HEK293 (cell line): ENCODE results near the gene LRP1B.

Source experiments
- CTCF ChIA-PET: fragments of 350-600 bp; formaldehyde crosslinking; extraction: SDS; loops from one replicate; lab custom pipeline; 2021; ENCODE audit warnings: antibody characterized with exemption; lab: Yijun Ruan, JAX
- POLR2A ChIA-PET: fragments of 300-600 bp; formaldehyde crosslinking; extraction: SDS; loops from one replicate; lab custom pipeline; 2020; ENCODE audit warnings: antibody characterized with exemption, inconsistent platforms; lab: Yijun Ruan, JAX
- H3K27ac ChIP-seq: fragments of 200-500 bp; sonication (Bioruptor generic); 2 replicates; pipeline ENCODE4 v1.5.1; 2014; ENCODE audit warnings: low read depth, low read length, control low read depth, inconsistent platforms; ENCODE audit errors: extremely low read depth
- H3K36me3 ChIP-seq, 2 experiments: fragments of 200-500 bp in 1 of 2; sonication (Bioruptor generic) in 1 of 2; 1 replicate in 1 of 2; 2 replicates in 1 of 2; pipeline ENCODE4 v1.5.1; 2014 to 2017; ENCODE audit warnings: inconsistent platforms in 2 of 2, low read length in 2 of 2; ENCODE audit not compliant: control insufficient read depth in 2 of 2, insufficient read depth in 1 of 2
- H3K4me1 ChIP-seq: fragments of 200-500 bp; sonication (Bioruptor generic); 2 replicates; pipeline ENCODE4 v1.5.1; 2014; ENCODE audit warnings: mild to moderate bottlenecking, low read length, inconsistent platforms; ENCODE audit not compliant: control insufficient read depth, insufficient read depth
- H3K4me3 ChIP-seq: 2 replicates; pipeline ENCODE4 v1.5.1; 2011; ENCODE audit warnings: low read depth, mild to moderate bottlenecking, control low read depth, low read length, moderate library complexity
- H3K9me3 ChIP-seq: fragments of 200-500 bp; sonication (Bioruptor generic); 2 replicates; pipeline ENCODE4 v1.5.1; 2014; ENCODE audit warnings: low read depth, low read length, inconsistent platforms; ENCODE audit not compliant: control insufficient read depth, insufficient read depth
- GFI1B ChIP-seq: fragments of 450-650 bp; formaldehyde crosslinking; IDR thresholded peaks from 2 replicates; pipeline ENCODE4 v1.5.1; 2016; ENCODE audit warnings: missing biosample characterization, missing genetic modification characterization
- MZF1 ChIP-seq: fragments of 450-650 bp; formaldehyde crosslinking; IDR thresholded peaks from 2 replicates; pipeline ENCODE4 v1.5.1; 2017; ENCODE audit warnings: missing biosample characterization, missing genetic modification characterization, borderline replicate concordance
- PATZ1 ChIP-seq: fragments of 450-650 bp; formaldehyde crosslinking; IDR thresholded peaks from 2 replicates; pipeline ENCODE4 v1.5.1; 2016; ENCODE audit warnings: missing biosample characterization, missing genetic modification characterization
- SP2 ChIP-seq: fragments of 450-650 bp; formaldehyde crosslinking; IDR thresholded peaks from 2 replicates; pipeline ENCODE4 v1.5.1; 2016; ENCODE audit warnings: missing biosample characterization, missing genetic modification characterization
- YY1 ChIP-seq: fragments of 450-650 bp; formaldehyde crosslinking; IDR thresholded peaks from 2 replicates; pipeline ENCODE4 v1.5.1; 2018; ENCODE audit warnings: missing biosample characterization, missing genetic modification characterization
- ZBTB8A ChIP-seq: fragments of 450-650 bp; formaldehyde crosslinking; IDR thresholded peaks from 2 replicates; pipeline ENCODE4 v1.5.1; 2016; ENCODE audit warnings: missing biosample characterization, missing genetic modification characterization
- ZNF10 ChIP-seq: fragments of 450-650 bp; formaldehyde crosslinking; IDR thresholded peaks from 2 replicates; pipeline ENCODE4 v1.5.1; 2017; ENCODE audit warnings: missing biosample characterization, missing genetic modification characterization
- ZNF138 ChIP-seq: fragments of 450-650 bp; formaldehyde crosslinking; IDR thresholded peaks from 2 replicates; pipeline ENCODE4 v1.5.1; 2016; ENCODE audit warnings: missing biosample characterization, missing genetic modification characterization, borderline replicate concordance
- ZNF146 ChIP-seq: fragments of 450-650 bp; formaldehyde crosslinking; IDR thresholded peaks from 2 replicates; pipeline ENCODE4 v1.5.1; 2016; ENCODE audit warnings: missing biosample characterization, missing genetic modification characterization
- ZNF211 ChIP-seq: fragments of 450-650 bp; formaldehyde crosslinking; IDR thresholded peaks from 2 replicates; pipeline ENCODE4 v1.5.1; 2016; ENCODE audit warnings: low read depth, missing biosample characterization, missing genetic modification characterization
- ZNF214 ChIP-seq: fragments of 450-650 bp; formaldehyde crosslinking; IDR thresholded peaks from 2 replicates; pipeline ENCODE4 v1.5.1; 2017; ENCODE audit warnings: missing biosample characterization, mild to moderate bottlenecking, missing genetic modification characterization, borderline replicate concordance
- ZNF223 ChIP-seq: fragments of 450-650 bp; formaldehyde crosslinking; IDR thresholded peaks from 2 replicates; pipeline ENCODE4 v1.5.1; 2016; ENCODE audit warnings: missing biosample characterization, missing genetic modification characterization
- ZNF24 ChIP-seq: fragments of 450-650 bp; formaldehyde crosslinking; IDR thresholded peaks from 2 replicates; pipeline ENCODE4 v1.5.1; 2016; ENCODE audit warnings: missing biosample characterization, missing genetic modification characterization
- ZNF274 ChIP-seq, 2 experiments: fragments of 200-500 bp in 1 of 2; fragments of 450-650 bp in 1 of 2; sonication (Bioruptor generic) in 1 of 2; formaldehyde crosslinking in 1 of 2; IDR thresholded peaks; 2 replicates each; pipeline versions ENCODE4 v1.5.1 to v1.6.1; 2014 to 2016; ENCODE audit warnings: borderline replicate concordance in 1 of 2, inconsistent platforms in 1 of 2, low read length in 1 of 2, missing biosample characterization in 1 of 2, missing genetic modification characterization in 1 of 2
- ZNF366 ChIP-seq: fragments of 450-650 bp; formaldehyde crosslinking; conservative IDR thresholded peaks from 2 replicates; pipeline ENCODE4 v1.5.1; 2016; ENCODE audit warnings: missing biosample characterization, missing genetic modification characterization
- ZNF48 ChIP-seq: fragments of 450-650 bp; formaldehyde crosslinking; IDR thresholded peaks from 2 replicates; pipeline ENCODE4 v1.5.1; 2016; ENCODE audit warnings: missing biosample characterization, missing genetic modification characterization
- ZNF513 ChIP-seq: fragments of 450-650 bp; IDR thresholded peaks from 2 replicates; pipeline ENCODE4 v1.5.1; 2018; ENCODE audit warnings: missing biosample characterization, missing genetic modification characterization
- ZNF529 ChIP-seq: fragments of 450-650 bp; formaldehyde crosslinking; IDR thresholded peaks from 2 replicates; pipeline ENCODE4 v1.5.1; 2017; ENCODE audit warnings: missing genetic modification characterization, missing biosample characterization; ENCODE audit not compliant: insufficient replicate concordance
- ZNF560 ChIP-seq: fragments of 450-650 bp; formaldehyde crosslinking; IDR thresholded peaks from 2 replicates; pipeline ENCODE4 v1.5.1; 2017; ENCODE audit warnings: missing biosample characterization, missing genetic modification characterization, borderline replicate concordance
- ZNF747 ChIP-seq: fragments of 450-650 bp; formaldehyde crosslinking; IDR thresholded peaks from 2 replicates; pipeline ENCODE4 v1.5.1; 2016; ENCODE audit warnings: missing biosample characterization, missing genetic modification characterization
- ZNF785 ChIP-seq: fragments of 450-650 bp; formaldehyde crosslinking; IDR thresholded peaks from 2 replicates; pipeline ENCODE4 v1.5.1; 2016; ENCODE audit warnings: missing biosample characterization, missing genetic modification characterization
- ZNF792 ChIP-seq: fragments of 450-650 bp; formaldehyde crosslinking; IDR thresholded peaks from 2 replicates; pipeline ENCODE4 v1.5.1; 2016; ENCODE audit warnings: missing biosample characterization, missing genetic modification characterization
- ZSCAN16 ChIP-seq: fragments of 450-650 bp; formaldehyde crosslinking; IDR thresholded peaks from 2 replicates; pipeline ENCODE4 v1.5.1; 2016; ENCODE audit warnings: missing biosample characterization, missing genetic modification characterization

LRP1B gene

GRCh38 chr2:141941210-141941714 is 189.6 kb downstream of the LRP1B start:
- POLR2A ChIA-PET: no interaction called here

GRCh38 chr2:141940709-141941108 is 190.1 kb downstream of the LRP1B start:
- Histone ChIP-seq H3K9me3 (no peaks in the 10 kb centered on the region), H3K4me1 (no peaks in the 10 kb centered on the region), H3K27ac (no peak overlapping the region), H3K4me3 (no peak overlapping the region), H3K36me3 (no peaks in the 10 kb centered on the region)
- TF ChIP-seq ZNF48 (no peak), GFI1B (tag by site-specific recombination) (no peak), ZNF513 (tag by site-specific recombination) (no peak), ZNF274 (IDR thresholded peaks at IDR 0.05; ENCODE audit: low read length) (no peak), ZNF274 (tag by site-specific recombination; IDR thresholded peaks at IDR 0.05; ENCODE audit: borderline replicate concordance) (no peak), ZNF138 (tag by site-specific recombination) (no peak)
- ChIA-PET CTCF (no interaction called here), POLR2A (no interaction called here)

More at GRCh38 chr2:141941210-141941714, 189.6 kb downstream of the LRP1B start:
- TF ChIP-seq YY1 (tag by site-specific recombination): no peak
- no peak for TF ChIP-seq SP2 (tag by site-specific recombination)
- no peak for TF ChIP-seq ZNF211 (tag by site-specific recombination)
- no peak for TF ChIP-seq ZSCAN16 (tag by site-specific recombination)
- no peak for TF ChIP-seq ZNF223
- TF ChIP-seq ZNF366 (tag by site-specific recombination): no peak
- TF ChIP-seq ZBTB8A: no peak
- Histone ChIP-seq H3K36me3 (no peaks in the 10 kb centered on the region), H3K27ac (no peak overlapping the region), H3K9me3 (no peaks in the 10 kb centered on the region), H3K4me3 (no peak overlapping the region), H3K4me1 (no peaks in the 10 kb centered on the region)
- CTCF ChIA-PET: no interaction called here

- Histone ChIP-seq H3K4me3 (no peak overlapping the region), H3K36me3 (no peaks in the 10 kb centered on the region), H3K4me1 (no peaks in the 10 kb centered on the region), H3K9me3 (no peaks in the 10 kb centered on the region), H3K27ac (no peak overlapping the region)
- no peak for TF ChIP-seq ZNF529
- no peak for TF ChIP-seq ZNF24 (tag by site-specific recombination)
- no peak for TF ChIP-seq ZNF214 (tag by site-specific recombination)
- no peak for TF ChIP-seq ZNF10
- no peak for TF ChIP-seq ZNF792 (tag by site-specific recombination)
- TF ChIP-seq ZNF747 (tag by site-specific recombination): no peak
- no peak for TF ChIP-seq PATZ1 (tag by site-specific recombination)
- TF ChIP-seq ZNF146 (tag by site-specific recombination): no peak
- TF ChIP-seq ZNF785: no peak
- TF ChIP-seq MZF1 (tag by site-specific recombination): no peak
- TF ChIP-seq ZNF560 (tag by site-specific recombination): no peak
- ChIA-PET POLR2A (no interaction called here), CTCF (interaction anchor here (0.7 to 0.9 kb wide), 2 partner anchors 8 to 22 kb away, joined by 3 to 4 read pairs; no protein-coding TSS in a partner anchor)
Measured at GRCh38 chr2:141933226-141933625, 197.6 kb downstream of the LRP1B start.
